LNCAP (cell line): ENCODE measurements around the gene SMOC2.

Source experiments
- CTCF ChIP-seq: fragments of 450-650 bp; IDR thresholded peaks from 2 replicates; pipeline ENCODE4 v1.5.1; 2017; ENCODE audit warnings: mild to moderate bottlenecking

The SMOC2 gene

GRCh38 chr6:168575346-168576098, 134.5 kb downstream of the SMOC2 start:
- no peak for TF ChIP-seq CTCF

DNA sequence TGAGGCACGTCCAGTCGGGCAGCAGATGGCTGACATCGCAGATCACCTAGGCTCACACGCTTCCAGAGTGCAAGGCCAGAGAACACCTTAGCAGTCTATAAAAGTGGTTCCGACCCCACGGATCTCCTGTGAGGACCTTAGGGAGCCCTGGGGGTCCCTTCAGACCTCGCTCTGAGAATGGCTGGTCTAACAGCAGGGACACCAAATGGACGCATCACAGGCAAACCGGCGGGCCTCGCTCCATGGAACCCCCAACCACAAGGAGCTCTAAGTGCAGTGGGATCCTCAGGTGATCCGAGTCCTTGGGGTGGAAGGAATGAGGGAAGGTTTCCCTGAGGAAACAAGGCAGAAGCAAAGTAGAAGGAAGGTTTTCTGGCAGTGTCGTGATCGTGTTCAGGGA, 135.4 kb downstream of the SMOC2 start:
- no peak for TF ChIP-seq CTCF

DNA sequence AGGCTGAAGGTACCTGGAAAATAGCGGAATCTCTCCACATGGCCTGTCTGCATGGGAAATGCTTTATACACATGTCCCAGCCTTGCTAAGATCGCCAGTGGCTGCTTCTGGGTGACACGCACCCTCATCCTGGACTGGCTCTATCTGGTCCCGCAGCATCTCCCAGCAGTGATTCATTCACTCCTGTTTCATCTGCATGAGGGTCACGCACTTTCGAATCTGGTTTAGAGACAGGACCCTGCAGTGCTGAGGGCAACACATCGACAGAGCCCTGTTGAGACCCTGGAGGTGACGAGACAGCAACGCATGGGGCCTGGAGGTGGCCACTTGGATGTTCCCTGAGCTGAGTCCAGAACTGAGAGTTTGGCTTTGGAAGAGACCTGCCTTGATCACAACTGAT, 136.5 kb downstream of the SMOC2 start:
- no peak for TF ChIP-seq CTCF

GRCh38 chr6:168578036-168578435, 137.1 kb downstream of the SMOC2 start:
- TF ChIP-seq CTCF: no peak

- no peak for TF ChIP-seq CTCF
These were observed 140.3 kb downstream of the SMOC2 start for GRCh38 chr6:168581236-168581635.

DNA sequence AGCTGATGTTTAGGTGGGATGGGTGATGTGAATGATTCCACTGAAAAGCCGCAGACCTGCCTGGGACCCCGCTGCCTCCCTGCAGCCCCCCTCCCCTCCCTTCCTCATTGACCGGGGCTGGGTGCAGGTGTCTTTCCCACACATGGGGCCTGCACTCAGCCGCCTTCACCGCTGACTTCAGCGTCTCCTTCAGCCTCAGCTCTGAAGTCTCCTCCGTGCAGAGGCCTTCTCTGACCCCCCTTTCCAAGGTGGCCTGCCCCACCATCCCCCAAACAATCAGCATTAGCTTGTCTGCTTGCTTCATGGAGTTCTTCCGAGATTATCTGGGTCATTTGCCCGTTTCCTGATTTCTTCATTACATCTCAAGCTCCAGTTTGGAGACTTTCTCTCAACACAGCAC, 140.7 kb downstream of the SMOC2 start:
- TF ChIP-seq CTCF: no peak

- no peak for TF ChIP-seq CTCF
These were observed 141.6 kb downstream of the SMOC2 start for GRCh38 chr6:168582571-168582981.

DNA sequence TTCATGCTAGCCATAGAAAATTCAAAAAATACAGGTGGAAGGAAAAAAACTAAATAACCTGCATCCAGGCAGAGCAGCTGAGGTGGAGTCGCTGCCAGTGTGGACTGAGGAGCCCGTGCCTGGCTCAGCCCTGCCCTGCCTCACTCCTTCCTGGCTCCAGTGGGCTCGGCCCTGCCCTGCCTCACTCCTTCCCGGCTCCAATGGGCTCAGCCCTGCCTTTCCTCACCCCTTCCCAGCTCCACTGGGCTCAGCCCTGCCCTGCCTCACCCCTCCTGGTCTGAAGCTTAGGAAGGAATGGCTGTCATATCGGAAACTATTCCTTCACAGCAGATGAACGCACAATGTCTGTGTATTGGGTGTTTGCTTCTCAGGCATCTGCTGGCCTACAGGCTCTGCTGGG, 142.1 kb downstream of the SMOC2 start:
- TF ChIP-seq CTCF: no peak
